Suprapubic skin (tissue), 3 donors: ENCODE results near the gene SPATA32.

Experiments used
- POLR2A ChIP-seq, 2 donors: fragments of 450-650 bp; IDR thresholded peaks; one replicate each; pipeline ENCODE4 v1.6.1; 2017; ENCODE audit warnings: antibody characterized with exemption in 2 of 2, mild to moderate bottlenecking in 2 of 2, moderate library complexity in 2 of 2
- TF ChIP-seq, protein P1 (sequence below), 2 donors: fragments of 200-600 bp in 1 of 2; fragments of 450-650 bp in 1 of 2; sonication (generic) in 1 of 2; IDR thresholded peaks; one replicate each; pipeline ENCODE4 v1.5.1; 2016 to 2019; ENCODE audit warnings: antibody characterized with exemption in 2 of 2, mild to moderate bottlenecking in 1 of 2, moderate library complexity in 1 of 2

DNA sequence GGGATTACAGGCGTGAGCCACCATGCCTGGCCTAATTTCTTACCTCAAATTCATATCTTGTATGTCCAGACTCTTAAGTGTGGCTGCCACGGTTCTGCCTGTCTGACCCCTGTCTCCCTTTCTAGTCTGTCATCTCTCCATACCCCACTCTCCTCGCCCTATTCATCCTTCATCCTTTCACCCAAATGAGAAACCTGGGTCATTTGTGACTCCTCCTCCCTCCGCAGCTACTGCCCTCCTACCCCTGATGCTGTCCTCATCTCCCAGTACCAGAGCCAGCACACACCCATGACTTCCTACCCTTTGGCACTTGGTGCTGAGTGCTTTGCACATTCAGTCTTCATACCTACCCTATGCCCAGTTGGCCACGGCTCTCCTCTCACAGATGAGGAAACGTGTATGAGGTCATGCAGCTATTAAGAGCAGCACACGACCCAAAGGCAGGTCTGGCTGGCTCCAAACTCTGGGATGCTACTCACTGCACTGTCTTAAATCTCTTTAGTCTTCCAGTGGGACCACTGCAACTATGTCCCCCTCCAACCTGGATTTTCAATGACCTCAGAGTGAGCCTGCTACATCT is 1.6 kb downstream of the SPATA32 start:
- TF ChIP-seq, protein P1, sequence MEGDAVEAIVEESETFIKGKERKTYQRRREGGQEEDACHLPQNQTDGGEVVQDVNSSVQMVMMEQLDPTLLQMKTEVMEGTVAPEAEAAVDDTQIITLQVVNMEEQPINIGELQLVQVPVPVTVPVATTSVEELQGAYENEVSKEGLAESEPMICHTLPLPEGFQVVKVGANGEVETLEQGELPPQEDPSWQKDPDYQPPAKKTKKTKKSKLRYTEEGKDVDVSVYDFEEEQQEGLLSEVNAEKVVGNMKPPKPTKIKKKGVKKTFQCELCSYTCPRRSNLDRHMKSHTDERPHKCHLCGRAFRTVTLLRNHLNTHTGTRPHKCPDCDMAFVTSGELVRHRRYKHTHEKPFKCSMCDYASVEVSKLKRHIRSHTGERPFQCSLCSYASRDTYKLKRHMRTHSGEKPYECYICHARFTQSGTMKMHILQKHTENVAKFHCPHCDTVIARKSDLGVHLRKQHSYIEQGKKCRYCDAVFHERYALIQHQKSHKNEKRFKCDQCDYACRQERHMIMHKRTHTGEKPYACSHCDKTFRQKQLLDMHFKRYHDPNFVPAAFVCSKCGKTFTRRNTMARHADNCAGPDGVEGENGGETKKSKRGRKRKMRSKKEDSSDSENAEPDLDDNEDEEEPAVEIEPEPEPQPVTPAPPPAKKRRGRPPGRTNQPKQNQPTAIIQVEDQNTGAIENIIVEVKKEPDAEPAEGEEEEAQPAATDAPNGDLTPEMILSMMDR (IDR thresholded peaks at IDR 0.05): no peak
- no peak for TF ChIP-seq POLR2A (IDR thresholded peaks at IDR 0.05)
